HG03025 (cell line): ENCODE data around the gene SLC16A2.
"Not testable (repeated sequence)": the region's sequence is repeated elsewhere in the genome, so short reads cannot be mapped to it uniquely, and the experiment has no call there.

ENCODE experiments used
- ATAC-seq: cut with Tn5 transposase; IDR thresholded peaks from one replicate; pipeline ENCODE4 v1.9.1; 2021; ENCODE audit warnings: mild to moderate bottlenecking, moderate library complexity; ENCODE audit not compliant: unreplicated experiment, low FRiP score

Gene SLC16A2

DNA sequence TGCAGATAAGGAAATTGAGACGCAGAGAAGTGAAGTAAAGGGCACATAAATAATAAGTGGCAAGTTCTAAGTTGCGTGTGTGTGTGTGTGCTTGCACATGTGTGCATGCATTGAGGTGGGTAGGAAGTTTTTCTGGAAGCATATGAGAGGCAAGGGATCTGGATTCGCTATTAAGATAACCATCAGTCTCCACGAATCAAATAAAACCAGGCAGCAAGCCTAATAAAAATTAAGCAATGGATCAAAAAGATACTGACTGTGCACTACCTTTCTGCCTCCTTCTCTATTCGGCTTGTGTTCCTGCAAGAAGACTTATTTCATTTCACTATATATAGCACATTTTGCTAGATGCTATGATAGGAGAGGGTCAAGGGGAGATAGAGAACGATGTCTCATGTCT, 23.8 kb downstream of the SLC16A2 start:
- no peak for ATAC-seq

- no peak for ATAC-seq
These were observed 25.6 kb downstream of the SLC16A2 start for GRCh38 chrX:74446876-74447275.

DNA sequence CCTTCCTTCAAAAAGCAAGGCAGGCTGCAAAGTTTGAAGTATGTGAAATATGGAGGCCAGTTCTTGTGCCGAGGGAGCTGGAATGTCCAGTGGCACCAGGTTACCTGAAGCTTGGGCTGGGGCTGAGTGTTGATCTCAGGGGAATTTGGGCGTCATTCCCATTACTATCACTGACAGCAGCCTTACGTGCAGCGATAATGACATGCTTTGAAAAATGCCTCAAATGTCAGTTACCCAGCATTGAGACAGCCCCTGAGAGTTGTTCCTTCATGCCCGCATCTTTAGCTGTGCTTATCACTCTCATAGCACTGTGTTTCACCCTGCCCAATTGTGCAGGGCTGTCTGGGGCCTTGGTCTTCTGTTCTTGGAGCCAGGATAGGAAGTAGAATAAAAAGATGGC, 27.4 kb downstream of the SLC16A2 start:
- no peak for ATAC-seq

DNA sequence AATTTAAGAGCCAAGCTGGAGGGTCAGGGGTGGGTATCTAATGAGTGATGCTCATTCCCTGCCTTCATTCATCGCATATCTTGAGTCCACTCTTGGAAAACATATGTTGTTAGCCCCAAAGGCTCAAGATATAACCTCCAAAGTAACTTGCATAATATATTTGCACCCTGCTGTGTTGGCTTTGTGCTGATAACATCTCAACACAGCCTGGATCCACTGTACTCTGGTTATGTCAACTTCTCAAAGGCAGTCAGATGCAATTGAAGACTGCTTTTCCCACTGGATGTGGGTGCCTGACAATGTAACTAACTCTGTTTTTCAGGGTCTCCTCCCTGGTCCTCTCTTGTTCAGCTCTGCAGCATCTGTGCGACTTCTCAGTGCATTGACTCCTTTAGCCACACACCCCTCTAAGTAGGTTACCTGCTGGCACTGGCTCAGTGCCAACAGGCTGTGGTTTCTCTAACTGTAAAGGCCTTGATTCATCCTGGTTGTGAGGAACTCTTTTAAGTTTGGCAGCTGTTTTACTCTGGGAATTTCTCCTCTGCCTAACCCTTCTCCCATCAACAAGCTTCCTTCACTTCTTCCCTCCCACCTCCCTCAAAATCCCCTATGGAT, 28.1 kb downstream of the SLC16A2 start:
- no peak for ATAC-seq

DNA sequence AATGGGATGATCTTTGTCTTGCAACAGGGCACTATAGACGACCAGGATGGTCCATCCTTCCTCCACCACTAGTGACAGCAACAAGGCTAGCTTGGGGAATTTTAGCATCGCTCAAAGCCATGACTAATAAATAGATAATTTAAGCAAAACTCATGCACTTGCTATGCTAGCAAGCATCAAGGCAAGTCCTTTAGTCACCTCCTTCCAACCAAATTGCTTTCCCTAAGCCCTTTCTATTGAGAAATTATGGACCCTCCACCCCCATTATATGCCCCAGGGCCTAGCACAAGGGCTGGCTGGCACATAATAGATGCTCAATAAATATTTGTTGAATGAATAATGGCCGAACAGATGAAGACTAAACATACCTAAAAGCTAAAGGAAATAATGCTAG, 28.6 kb downstream of the SLC16A2 start:
- no peak for ATAC-seq

- no peak for ATAC-seq
These were observed 29.6 kb downstream of the SLC16A2 start for GRCh38 chrX:74450803-74451449.

DNA sequence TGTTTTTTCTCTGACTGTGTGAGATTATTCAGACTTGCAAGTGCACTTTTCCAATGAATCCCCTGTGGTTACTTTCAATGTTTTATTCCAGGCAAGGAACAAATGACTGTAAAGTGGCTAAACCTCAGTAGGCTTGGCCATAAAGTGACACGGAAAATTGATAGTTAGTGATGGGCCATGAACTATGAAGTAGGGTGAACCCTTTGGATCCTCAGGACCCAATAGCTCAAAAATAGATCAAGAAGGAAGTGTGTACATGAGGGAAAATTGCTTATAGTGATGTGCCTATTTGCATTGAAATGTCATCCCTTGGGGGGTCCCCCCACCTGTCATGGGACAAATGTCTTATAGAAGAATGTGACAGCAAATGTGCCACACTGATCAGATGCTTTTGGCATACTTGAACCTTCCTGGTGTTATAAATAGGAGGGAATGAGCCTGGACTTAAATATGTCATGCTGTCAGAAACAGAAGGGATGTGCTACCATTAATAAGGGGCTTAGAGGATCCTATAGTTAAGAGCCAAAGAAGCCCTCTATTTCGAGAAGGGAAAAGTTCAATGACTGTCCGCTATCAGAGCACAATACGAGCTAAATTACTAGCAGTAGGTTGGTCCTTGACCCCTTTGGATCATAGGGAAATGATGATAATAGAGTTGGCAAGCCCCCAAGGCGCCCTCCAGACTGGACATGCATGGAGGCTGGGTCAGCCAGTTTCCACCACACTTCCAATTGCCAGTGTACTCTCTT, 30.3 kb downstream of the SLC16A2 start:
- ATAC-seq, result no peak

- ATAC-seq, result no peak
These were observed 30.8 kb downstream of the SLC16A2 start for GRCh38 chrX:74452199-74452481.

- no peak for ATAC-seq
These were observed 31.9 kb downstream of the SLC16A2 start for GRCh38 chrX:74453178-74453577.

- not testable (repeated sequence) for ATAC-seq
These were observed 32.9 kb downstream of the SLC16A2 start for GRCh38 chrX:74454233-74454632.

DNA sequence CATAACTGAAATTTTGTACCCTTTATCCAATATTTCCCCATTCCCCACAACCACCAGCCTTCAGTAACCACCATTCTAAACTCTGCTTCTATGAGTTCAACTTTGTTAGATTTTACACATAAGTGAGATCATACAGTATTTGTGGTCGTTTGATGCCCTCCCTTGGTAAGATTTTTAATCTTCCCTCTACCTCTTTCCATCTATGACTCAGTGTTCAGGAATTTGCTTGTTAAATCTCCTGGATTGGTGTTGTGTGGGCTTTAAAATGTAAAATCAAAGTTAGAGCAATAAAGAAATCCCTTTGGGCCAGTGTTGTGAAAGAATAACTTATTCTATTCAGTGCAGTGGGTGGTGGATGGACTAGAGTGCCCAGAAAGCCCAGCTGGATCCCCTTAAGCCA, 37.4 kb downstream of the SLC16A2 start:
- ATAC-seq, result no peak

- no peak for ATAC-seq
These were observed 40.1 kb downstream of the SLC16A2 start for GRCh38 chrX:74461384-74461783.

GRCh38 chrX:74464722-74465121, 43.4 kb downstream of the SLC16A2 start:
- ATAC-seq, result no peak

- ATAC-seq, result no peak
These were observed 44.1 kb downstream of the SLC16A2 start for GRCh38 chrX:74465424-74465823.

DNA sequence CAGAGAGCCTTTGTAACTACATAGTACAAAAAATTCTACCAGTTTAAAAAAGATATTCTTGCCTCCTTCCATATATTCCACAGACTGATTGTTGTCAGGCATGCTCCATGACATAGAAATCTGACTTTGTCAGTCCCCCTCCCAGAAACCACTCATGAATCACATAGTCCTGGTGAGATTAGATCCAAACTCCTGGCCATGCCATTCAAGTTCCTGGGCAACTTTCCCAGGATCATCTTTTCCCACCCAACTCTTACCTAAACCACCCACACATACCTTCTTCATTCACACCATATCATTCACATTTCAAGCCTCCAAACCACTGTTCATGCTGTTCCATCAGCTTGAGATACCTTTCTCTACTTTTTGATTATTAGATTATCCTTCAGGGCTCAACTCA, 46.4 kb downstream of the SLC16A2 start:
- ATAC-seq, result no peak

DNA sequence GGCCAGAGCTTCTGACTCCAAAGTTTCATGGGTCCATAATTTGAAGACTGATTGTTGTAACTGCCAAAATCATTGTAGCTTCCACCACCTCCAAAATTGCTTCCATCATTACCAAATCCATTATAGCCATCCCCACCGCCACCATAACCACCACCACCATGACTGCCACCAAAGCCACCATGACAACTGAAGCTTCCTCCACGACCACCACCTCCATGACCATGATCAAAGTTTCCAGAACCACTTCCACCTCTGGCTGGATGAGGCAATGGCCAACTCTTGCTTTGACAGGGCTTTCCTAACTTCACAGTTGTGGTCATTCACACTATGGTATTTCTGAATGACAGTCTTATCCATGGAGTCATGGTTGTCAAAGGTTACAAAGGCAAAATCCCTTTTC, 51.8 kb downstream of the SLC16A2 start:
- not testable (repeated sequence) for ATAC-seq

GRCh38 chrX:74490247-74490646, 69.0 kb downstream of the SLC16A2 start:
- no peak for ATAC-seq

DNA sequence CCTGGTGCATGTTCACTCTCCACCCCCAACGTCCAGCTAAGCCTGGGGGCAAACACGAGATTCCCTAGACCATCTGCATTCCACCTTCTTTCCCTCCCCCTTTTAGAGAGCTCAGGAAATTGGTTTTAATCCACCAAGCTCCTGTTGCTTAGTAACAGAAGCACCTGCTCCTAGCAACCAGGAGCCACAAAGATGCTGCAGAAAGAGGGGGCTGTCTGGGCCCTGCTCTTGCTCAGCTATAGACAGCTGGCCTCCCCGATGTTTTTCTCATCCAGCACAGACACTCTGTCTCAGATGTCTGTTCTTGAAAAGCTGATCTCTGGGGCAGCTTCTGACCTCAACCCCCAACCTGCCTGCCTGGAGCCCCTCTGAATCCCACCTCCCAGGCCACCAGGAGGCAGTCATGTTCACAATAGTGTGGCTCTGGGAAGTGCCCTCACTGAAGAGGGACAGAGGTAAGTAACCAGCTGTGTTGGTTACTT, 71.5 kb downstream of the SLC16A2 start:
- ATAC-seq, result no peak

DNA sequence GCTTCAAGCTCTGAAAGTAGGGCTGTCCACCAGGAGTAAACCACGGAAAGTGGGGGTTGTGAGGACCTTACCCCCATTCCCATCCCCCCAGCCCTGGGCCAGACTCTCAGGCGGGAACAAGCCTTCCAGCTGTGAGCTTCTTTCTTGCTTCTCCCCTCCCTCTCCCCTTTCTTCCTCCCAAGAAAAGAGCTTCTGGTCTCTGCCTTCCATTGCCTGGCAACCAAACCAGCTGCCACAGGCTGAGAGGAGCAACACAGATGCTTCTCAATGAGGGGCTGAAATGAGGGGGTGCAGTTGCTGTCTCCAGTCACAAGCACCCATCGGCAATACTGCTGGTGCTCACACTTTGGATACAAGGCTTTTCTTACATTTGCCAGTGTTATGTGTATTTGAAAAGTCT, 72.5 kb downstream of the SLC16A2 start:
- no peak for ATAC-seq

DNA sequence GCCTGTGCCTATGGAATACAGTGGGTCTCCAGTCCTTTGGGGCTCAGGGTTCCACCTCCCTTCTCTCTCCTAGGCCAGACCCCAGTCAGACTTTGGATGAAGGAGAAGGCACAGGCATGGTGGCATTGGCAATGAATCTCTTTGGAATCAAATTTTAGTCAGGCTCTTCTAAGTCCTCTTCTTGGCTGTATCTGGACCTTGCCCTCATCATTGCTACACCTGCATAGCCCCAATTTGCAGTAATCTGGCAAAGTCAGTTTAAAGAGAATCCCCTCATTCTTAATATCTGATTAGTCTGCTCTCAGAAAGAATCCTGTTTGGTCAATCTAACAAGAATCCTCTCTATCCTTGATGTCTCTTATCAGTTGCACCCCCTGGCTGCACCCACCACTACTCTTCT, 77.6 kb downstream of the SLC16A2 start:
- no peak for ATAC-seq

GRCh38 chrX:74500067-74500466, 78.8 kb downstream of the SLC16A2 start:
- no peak for ATAC-seq

DNA sequence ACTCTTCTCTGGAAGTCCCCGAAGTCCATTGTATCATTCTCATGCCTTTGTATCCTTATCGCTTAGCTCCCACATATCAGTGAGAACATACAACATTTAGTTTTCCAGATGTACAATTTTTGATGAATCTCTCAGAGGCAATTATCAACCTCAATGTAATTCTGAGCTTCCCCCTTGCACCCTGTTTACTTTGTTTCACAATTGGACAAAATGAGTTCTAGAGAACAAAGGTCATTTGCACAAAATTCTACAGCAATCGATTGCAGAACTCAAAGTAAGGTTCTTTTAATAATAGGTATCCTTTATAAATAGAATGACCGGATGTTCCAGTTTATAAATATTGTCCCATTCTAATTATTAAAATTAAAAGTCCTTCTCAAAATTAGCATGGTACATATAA, 79.3 kb downstream of the SLC16A2 start:
- ATAC-seq, result no peak
